ENCODE results near the gene PHKA1.
"Not testable (repeated sequence)": the region's sequence is repeated elsewhere in the genome, so short reads cannot be mapped to it uniquely, and the experiment has no call there.

The PHKA1 gene

GRCh38 chrX:72572248-72573157, 141.6 kb downstream of the PHKA1 start, which contains the start of gene HDAC8:
Gene HDAC8, minus strand, starts transcription at chrX:72572843. Its CDS starts 82 bp downstream, at chrX:72572761.
- DNase-seq (ENCODE audit: low read depth), result peak; percentile 6

GRCh38 chrX:72569786-72570185, 144.3 kb downstream of the PHKA1 start:
- DNase-seq (ENCODE audit: low read depth), result no peak

DNA sequence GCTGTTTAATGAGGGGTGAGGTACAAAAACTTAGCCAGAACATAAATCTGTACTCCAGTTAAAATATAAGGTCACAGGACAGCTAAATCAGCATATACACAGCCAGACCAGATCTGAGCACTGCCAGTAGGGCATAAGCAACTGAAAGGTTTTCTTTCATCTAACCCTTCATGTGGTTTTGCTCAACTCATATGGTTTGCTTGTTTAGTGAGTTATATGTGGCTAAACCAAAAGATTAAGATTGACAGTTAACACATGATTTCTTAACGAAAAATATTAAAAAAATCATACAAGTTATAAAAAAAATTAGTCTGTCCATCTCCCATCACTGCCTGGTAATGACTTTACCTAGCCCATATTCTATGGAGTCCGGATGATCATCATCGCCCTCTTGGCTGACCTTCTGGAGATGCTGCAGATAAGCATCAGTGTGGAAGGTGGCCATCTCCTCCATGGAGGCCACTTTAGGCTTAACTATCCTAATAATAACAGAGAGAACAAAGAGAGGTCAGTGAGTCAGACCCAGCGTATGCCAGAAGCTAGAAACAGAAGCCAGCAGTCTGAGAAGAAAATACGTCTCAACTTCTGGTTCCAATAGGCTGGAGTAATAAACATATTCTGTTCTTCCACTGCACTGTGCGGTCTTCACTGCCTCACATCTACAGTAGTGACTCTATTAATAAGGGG, 145.6 kb downstream of the PHKA1 start:
- no peak for DNase-seq (ENCODE audit: low read depth)

- DNase-seq (ENCODE audit: low read depth), result no peak
These were observed 147.7 kb downstream of the PHKA1 start for GRCh38 chrX:72566448-72566847.

- DNase-seq (ENCODE audit: low read depth), result not testable (repeated sequence)
These were observed 154.5 kb downstream of the PHKA1 start for GRCh38 chrX:72559655-72560054.

DNA sequence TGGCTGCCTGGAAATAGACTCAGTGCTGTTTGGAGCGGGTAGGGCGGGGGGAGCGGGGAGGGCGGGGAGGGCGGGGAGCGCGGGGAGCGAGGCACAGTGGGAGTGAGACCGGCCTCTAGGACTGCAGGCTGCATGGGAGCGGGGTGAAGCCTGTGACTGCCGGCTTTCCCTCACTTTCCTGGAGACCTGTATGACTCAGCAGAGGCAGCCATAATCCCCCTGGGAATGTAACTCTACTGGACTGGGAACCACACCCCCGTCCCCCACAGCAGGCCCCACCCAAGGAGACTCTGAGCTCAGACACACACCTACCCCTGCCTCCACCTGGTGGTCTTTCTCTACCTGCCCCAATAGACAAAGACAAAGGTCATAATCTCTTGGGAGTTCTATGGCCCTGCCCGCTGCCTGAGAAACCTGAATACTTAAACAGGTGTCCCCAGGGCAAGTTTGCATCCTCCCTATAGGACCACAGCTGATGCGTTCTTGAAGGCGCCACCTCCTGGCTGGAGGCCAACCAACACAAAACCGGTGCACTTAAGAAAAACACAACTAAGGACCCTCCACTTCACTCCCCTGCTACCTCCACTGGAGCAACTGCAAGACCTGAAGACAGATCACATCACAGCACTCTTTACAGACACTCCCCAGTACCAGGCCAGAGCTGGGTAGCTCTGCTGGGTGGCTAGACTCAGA, 159.5 kb downstream of the PHKA1 start:
- DNase-seq (ENCODE audit: low read depth), result no peak

DNA sequence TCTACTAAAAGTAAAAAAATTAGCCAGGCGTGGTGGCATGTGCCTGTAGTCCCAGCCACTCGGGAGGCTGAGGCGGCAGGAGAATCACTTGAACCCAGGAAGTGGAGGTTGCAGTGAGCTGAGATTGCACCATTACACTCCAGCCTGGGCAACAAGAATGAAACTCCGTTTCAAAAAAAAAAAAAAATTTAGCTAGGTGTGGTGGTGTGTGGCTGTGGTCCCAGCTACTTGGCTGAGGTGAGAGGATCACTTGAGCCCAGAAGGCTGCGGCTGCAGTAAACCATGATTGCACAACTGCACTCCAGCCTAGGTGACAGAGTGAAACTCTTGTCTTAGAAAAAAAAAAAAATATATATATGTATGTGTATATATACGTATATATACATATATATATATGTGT, 161.7 kb downstream of the PHKA1 start:
- not testable (repeated sequence) for DNase-seq (ENCODE audit: low read depth)

DNA sequence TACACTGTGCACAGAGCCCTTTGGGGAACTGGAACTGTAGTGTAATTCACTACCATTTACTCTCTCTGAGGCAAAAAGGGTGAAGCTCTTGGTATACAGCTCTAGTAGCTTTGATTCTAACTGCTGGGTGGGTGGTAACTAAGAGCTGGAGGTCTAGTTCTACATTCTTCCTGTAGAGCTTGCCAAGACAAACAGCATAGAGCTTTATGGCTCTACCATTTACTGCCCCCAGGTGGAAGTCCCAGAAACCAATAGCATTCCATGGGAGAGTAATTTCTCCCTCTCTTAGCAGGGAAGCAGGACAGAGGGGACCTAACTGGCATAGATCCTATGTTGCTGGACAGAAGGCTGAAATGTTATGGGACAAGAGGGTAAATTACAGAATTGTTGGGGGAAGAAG, 168.1 kb downstream of the PHKA1 start:
- no peak for DNase-seq (ENCODE audit: low read depth)

DNA sequence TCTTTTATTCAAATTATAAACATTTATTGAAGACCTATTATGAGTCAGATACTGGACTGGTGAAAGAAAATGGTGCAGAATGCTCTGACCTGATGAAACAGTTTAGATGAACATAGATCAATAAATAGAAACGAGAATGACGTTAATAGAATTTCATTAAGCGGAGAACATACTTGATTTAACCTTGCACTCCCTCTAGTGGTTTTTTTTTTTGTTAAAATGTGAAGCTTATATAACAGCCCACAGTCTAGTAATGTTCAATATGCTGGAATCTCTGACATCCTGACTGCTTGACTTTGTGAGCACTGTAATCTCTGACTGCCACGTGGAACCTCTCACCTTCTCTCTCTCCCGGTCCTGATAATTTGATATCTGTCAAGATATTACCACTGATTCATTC, 173.8 kb downstream of the PHKA1 start:
- DNase-seq (ENCODE audit: low read depth), result no peak

DNA sequence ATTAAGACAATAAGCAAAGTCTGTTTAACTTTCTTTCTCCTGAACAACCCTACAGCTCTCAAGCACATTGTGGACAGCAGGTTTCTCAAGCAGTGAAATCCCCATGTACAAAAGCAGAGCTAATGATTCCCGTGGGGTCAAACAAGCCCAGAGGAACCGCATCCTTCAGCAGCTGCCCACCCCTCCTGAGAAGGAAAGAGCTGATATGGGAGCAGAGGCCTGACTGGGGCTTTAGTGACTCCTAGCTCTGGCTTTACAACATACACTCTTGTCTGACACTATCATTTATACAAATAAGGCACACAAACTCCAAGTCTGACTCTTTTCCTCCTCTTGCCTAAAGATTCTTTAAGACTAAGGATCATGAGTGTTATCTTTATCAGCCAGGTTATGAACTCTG, 174.3 kb downstream of the PHKA1 start:
- no peak for DNase-seq (ENCODE audit: low read depth)

GRCh38 chrX:72536542-72536941, 177.6 kb downstream of the PHKA1 start:
- no peak for DNase-seq (ENCODE audit: low read depth)

DNA sequence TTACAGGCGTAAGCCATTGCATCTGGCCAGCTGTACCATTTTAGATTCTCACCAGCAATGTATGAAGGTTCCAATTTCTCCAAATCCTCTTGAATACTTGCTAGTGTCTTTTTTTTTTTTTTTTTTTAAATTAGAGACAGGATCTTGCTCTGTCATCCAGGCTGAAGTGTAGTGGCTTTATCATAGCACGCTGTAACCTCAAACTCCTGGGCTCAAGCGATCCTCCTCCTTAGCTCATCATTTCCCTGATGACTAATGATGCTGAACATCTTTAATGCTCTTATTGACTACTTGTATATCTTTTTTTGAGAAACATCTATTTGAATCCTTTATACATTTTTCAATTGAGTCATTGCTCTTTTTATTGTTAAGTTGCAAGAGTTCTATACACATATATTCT, 181.7 kb downstream of the PHKA1 start:
- no peak for DNase-seq (ENCODE audit: low read depth)

All from stimulated activated CD8-positive, alpha-beta memory T cell treated with anti-CD3 and anti-CD28 coated beads, Interleukin-15, amount 100 ng/mL, for 1 hour (primary cell).